Activated naive CD8-positive, alpha-beta T cell treated with anti-CD3 and anti-CD28 coated beads, Interleukin-2, amount 10 ng/mL, durations not matched to agents 7 days and 5 days (primary cell): ENCODE measurements around the gene ZMYND11. TPM values are rescaled to one million over a fixed set of nuclear protein-coding genes. Genes with fewer than 3 reads are reported as not detected.

ENCODE experiments used
- ATAC-seq: fragments of 150-1000 bp; cut with Tn5 transposase; one replicate; pipeline ENCODE4 v1.10.0; 2021; ENCODE audit warnings: low read depth, moderate library complexity
- POLR2A ChIA-PET: fragments of 350-600 bp; sonication (Branson Sonifier 250); formaldehyde crosslinking; loops from one replicate; lab custom pipeline; 2021; ENCODE audit warnings: antibody characterized with exemption; lab: Charles Lee
- DNase-seq: peaks from one replicate; pipeline ENCODE4 v3.0.0; 2021
- H3K27ac Mint-ChIP-seq: one replicate; pipeline ENCODE4 v1.8.0; 2022; ENCODE audit warnings: mild to moderate bottlenecking, mixed read lengths
- H3K27me3 Mint-ChIP-seq: one replicate; pipeline ENCODE4 v1.8.0; 2022; ENCODE audit warnings: mild to moderate bottlenecking, moderate library complexity, mixed read lengths
- H3K36me3 Mint-ChIP-seq: one replicate; pipeline ENCODE4 v1.8.0; 2021; ENCODE audit warnings: mild to moderate bottlenecking, mixed read lengths
- H3K4me1 Mint-ChIP-seq: one replicate; pipeline ENCODE4 v1.8.0; 2021; ENCODE audit warnings: mixed read lengths
- H3K4me3 Mint-ChIP-seq: one replicate; pipeline ENCODE4 v1.8.0; 2022; ENCODE audit warnings: mild to moderate bottlenecking, moderate library complexity, mixed read lengths
- H3K9me3 Mint-ChIP-seq: one replicate; pipeline ENCODE4 v1.8.0; 2021; ENCODE audit warnings: mixed read lengths
- total RNA-seq, 2 experiments: library from RNA; stranded (reverse); gene quantifications; one replicate each; pipeline ENCODE4 v1.2.3, GENCODE V29; 2021

ZMYND11 gene
- total RNA-seq, 2 experiments from 2014 or later, result 49.9 to 52.8 TPM

GRCh38 chr10:104862-105565 is 30.2 kb upstream of the ZMYND11 start:
- H3K27me3 Mint-ChIP-seq, result peaks cover 3% of the 10 kb centered on the region
- DNase-seq, result no peak
- peaks cover 3% of the 10 kb centered on the region for H3K9me3 Mint-ChIP-seq
- peaks cover 9% of the 10 kb centered on the region for H3K4me1 Mint-ChIP-seq
- no peaks in the 10 kb centered on the region for H3K36me3 Mint-ChIP-seq
- no peak for ATAC-seq
- no peak overlapping the region for H3K27ac Mint-ChIP-seq
- POLR2A ChIA-PET, result no interaction called here
- H3K4me3 Mint-ChIP-seq, result no peak overlapping the region

- no peak for DNase-seq
- Mint-ChIP-seq H3K9me3 (peaks cover 3% of the 10 kb centered on the region), H3K4me3 (no peak overlapping the region), H3K4me1 (peaks cover 9% of the 10 kb centered on the region), H3K27ac (no peak overlapping the region), H3K36me3 (no peaks in the 10 kb centered on the region), H3K27me3 (peaks cover 4% of the 10 kb centered on the region)
- ATAC-seq, result no peak
- POLR2A ChIA-PET, result no interaction called here
Measured at GRCh38 chr10:105806-106205, 29.4 kb upstream of the ZMYND11 start.

GRCh38 chr10:106740-107139 is 28.5 kb upstream of the ZMYND11 start:
- peaks cover 9% of the 10 kb centered on the region for H3K4me1 Mint-ChIP-seq
- POLR2A ChIA-PET, result no interaction called here
- peaks cover 5% of the 10 kb centered on the region for H3K27me3 Mint-ChIP-seq
- H3K27ac Mint-ChIP-seq, result no peak overlapping the region
- ATAC-seq (peak; percentile 50), DNase-seq (no peak)
- no peaks in the 10 kb centered on the region for H3K36me3 Mint-ChIP-seq
- peaks cover 3% of the 10 kb centered on the region for H3K9me3 Mint-ChIP-seq
- no peak overlapping the region for H3K4me3 Mint-ChIP-seq

GRCh38 chr10:112246-112645 is 23.0 kb upstream of the ZMYND11 start:
- peaks cover 4% of the 10 kb centered on the region for H3K9me3 Mint-ChIP-seq

GRCh38 chr10:124874-125273 is 10.4 kb upstream of the ZMYND11 start:
- H3K36me3 Mint-ChIP-seq, result peaks cover 2% of the 10 kb centered on the region
- POLR2A ChIA-PET, result no interaction called here

More at GRCh38 chr10:112246-112645, 23.0 kb upstream of the ZMYND11 start:
- Mint-ChIP-seq H3K27me3 (peaks cover 12% of the 10 kb centered on the region), H3K4me1 (no peaks in the 10 kb centered on the region), H3K27ac (no peak overlapping the region), H3K4me3 (no peak overlapping the region), H3K36me3 (no peaks in the 10 kb centered on the region)
- ATAC-seq (no peak), DNase-seq (no peak)
- POLR2A ChIA-PET, result no interaction called here

GRCh38 chr10:127612-128432 is 7.4 kb upstream of the ZMYND11 start:
- POLR2A ChIA-PET, result interaction anchor here (0.7 to 1.5 kb wide), 4 partner anchors 8 to 190 kb away, joined by 3 to 19 read pairs (median 3); no protein-coding TSS in a partner anchor
- Mint-ChIP-seq H3K4me1 (peaks cover 15% of the 10 kb centered on the region), H3K27ac (peak overlapping the region; percentile 92), H3K36me3 (peaks cover 2% of the 10 kb centered on the region), H3K4me3 (peak overlapping the region; percentile 86), H3K9me3 (peaks cover 4% of the 10 kb centered on the region), H3K27me3 (peaks cover 6% of the 10 kb centered on the region)
- ATAC-seq (peak; percentile 87), DNase-seq (peak; percentile 41)

More at GRCh38 chr10:124874-125273, 10.4 kb upstream of the ZMYND11 start:
- Mint-ChIP-seq H3K9me3 (peaks cover 9% of the 10 kb centered on the region), H3K27ac (no peak overlapping the region), H3K4me1 (peaks cover 12% of the 10 kb centered on the region), H3K27me3 (peaks cover 19% of the 10 kb centered on the region), H3K4me3 (no peak overlapping the region)
- DNase-seq, result no peak
- ATAC-seq, result no peak

GRCh38 chr10:129810-130209 is 5.4 kb upstream of the ZMYND11 start:
- no peak for DNase-seq
- H3K4me1 Mint-ChIP-seq, result peaks cover 27% of the 10 kb centered on the region
- no peaks in the 10 kb centered on the region for H3K9me3 Mint-ChIP-seq
- H3K27ac Mint-ChIP-seq, result no peak overlapping the region
- H3K27me3 Mint-ChIP-seq, result peaks cover 2% of the 10 kb centered on the region
- POLR2A ChIA-PET, result no interaction called here
- no peak for ATAC-seq
- H3K4me3 Mint-ChIP-seq, result no peak overlapping the region
- H3K36me3 Mint-ChIP-seq, result peaks cover 2% of the 10 kb centered on the region

- Mint-ChIP-seq H3K27me3 (peaks cover 2% of the 10 kb centered on the region), H3K36me3 (no peaks in the 10 kb centered on the region), H3K4me3 (peak overlapping the region; percentile 87), H3K9me3 (no peaks in the 10 kb centered on the region), H3K27ac (no peak overlapping the region), H3K4me1 (peaks cover 33% of the 10 kb centered on the region)
- POLR2A ChIA-PET, result no interaction called here
- ATAC-seq (no peak), DNase-seq (no peak)
Measured at GRCh38 chr10:132946-133898, 2.0 kb upstream of the ZMYND11 start.

- H3K9me3 Mint-ChIP-seq, result no peaks in the 10 kb centered on the region
- H3K4me3 Mint-ChIP-seq, result peak overlapping the region; percentile 87
- H3K4me1 Mint-ChIP-seq, result peaks cover 30% of the 10 kb centered on the region
- POLR2A ChIA-PET, result interaction anchor here (0.6 to 1.2 kb wide), 2 partner anchors 10 to 40 kb away, joined by 3 to 4 read pairs; no protein-coding TSS in a partner anchor
- H3K27ac Mint-ChIP-seq, result peak overlapping the region; percentile 82
- ATAC-seq (peak; percentile 14), DNase-seq (peak; percentile 68)
- no peaks in the 10 kb centered on the region for H3K36me3 Mint-ChIP-seq
- H3K27me3 Mint-ChIP-seq, result peaks cover 2% of the 10 kb centered on the region
Measured at GRCh38 chr10:134247-135131, 766 bp upstream of the ZMYND11 start.

- H3K4me3 Mint-ChIP-seq, result peak overlapping the region; percentile 84
- DNase-seq (peak; percentile 81), ATAC-seq (peak; percentile 48)
- H3K9me3 Mint-ChIP-seq, result no peaks in the 10 kb centered on the region
- H3K4me1 Mint-ChIP-seq, result peaks cover 27% of the 10 kb centered on the region
- peak overlapping the region; percentile 80 for H3K27ac Mint-ChIP-seq
- peaks cover 2% of the 10 kb centered on the region for H3K36me3 Mint-ChIP-seq
- POLR2A ChIA-PET, result interaction anchor here (0.6 to 1.9 kb wide), 7 partner anchors 8 to 913 kb away, joined by 3 to 19 read pairs (median 4); partner anchors contain the start of genes IDI1 and LARP4B
- no peaks in the 10 kb centered on the region for H3K27me3 Mint-ChIP-seq
Measured at GRCh38 chr10:135601-136464, 578 bp downstream of the ZMYND11 start.

GRCh38 chr10:136465-136762 is 1.2 kb downstream of the ZMYND11 start:
- POLR2A ChIA-PET, result interaction anchor here (0.6 to 1.9 kb wide), 5 partner anchors 9 to 913 kb away, joined by 3 to 19 read pairs (median 4); partner anchors contain the start of genes IDI1 and LARP4B
- Mint-ChIP-seq H3K27ac (peak overlapping the region; percentile 80), H3K27me3 (no peaks in the 10 kb centered on the region), H3K36me3 (peaks cover 2% of the 10 kb centered on the region), H3K9me3 (no peaks in the 10 kb centered on the region), H3K4me3 (peak overlapping the region; percentile 84), H3K4me1 (peaks cover 27% of the 10 kb centered on the region)
- DNase-seq, result no peak
- ATAC-seq, result no peak
